MM.1S (cell line): Measurements from ENCODE around the gene TMEM30B.

Experiments
- EZH2 ChIP-seq: fragments of 300-600 bp; sonication (generic); optimal IDR thresholded peaks from 2 replicates; pipeline ENCODE3; 2017; ENCODE audit warnings: low read depth, mild to moderate bottlenecking, antibody characterized with exemption, low read length, mixed read lengths
- EZH2phosphoT487 ChIP-seq: fragments of 300-600 bp; sonication (generic); IDR thresholded peaks from 2 replicates; pipeline ENCODE4 v1.6.1; 2018; ENCODE audit warnings: antibody characterized with exemption, low read length
- TF ChIP-seq, protein P1 (sequence below): fragments of 300-600 bp; sonication (generic); IDR thresholded peaks from 2 replicates; pipeline ENCODE4 v1.5.1; 2016; ENCODE audit warnings: antibody characterized with exemption, low read length, mixed read lengths

DNA sequence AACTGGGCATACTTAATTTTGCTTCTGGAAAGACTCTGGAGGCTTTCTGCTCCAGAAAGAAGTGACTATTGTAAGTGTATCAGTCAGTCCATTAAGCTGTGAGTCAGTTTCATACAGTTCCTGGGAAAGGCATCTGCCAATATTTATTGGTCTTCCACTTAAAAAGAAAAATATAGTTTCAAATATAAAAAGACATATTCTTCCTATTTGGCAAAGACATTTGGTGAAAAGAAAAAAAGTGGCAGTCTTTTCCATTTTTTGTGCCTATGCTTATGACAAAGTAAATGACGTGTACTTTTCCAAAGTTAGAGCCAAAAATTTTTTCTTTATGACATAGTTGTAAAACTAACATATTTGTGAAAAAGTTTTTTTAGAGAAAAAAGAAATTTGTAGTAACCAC is 12.3 kb downstream of the TMEM30B start:
- TF ChIP-seq, protein P1, sequence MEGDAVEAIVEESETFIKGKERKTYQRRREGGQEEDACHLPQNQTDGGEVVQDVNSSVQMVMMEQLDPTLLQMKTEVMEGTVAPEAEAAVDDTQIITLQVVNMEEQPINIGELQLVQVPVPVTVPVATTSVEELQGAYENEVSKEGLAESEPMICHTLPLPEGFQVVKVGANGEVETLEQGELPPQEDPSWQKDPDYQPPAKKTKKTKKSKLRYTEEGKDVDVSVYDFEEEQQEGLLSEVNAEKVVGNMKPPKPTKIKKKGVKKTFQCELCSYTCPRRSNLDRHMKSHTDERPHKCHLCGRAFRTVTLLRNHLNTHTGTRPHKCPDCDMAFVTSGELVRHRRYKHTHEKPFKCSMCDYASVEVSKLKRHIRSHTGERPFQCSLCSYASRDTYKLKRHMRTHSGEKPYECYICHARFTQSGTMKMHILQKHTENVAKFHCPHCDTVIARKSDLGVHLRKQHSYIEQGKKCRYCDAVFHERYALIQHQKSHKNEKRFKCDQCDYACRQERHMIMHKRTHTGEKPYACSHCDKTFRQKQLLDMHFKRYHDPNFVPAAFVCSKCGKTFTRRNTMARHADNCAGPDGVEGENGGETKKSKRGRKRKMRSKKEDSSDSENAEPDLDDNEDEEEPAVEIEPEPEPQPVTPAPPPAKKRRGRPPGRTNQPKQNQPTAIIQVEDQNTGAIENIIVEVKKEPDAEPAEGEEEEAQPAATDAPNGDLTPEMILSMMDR: no peak
- TF ChIP-seq EZH2phosphoT487 (no peak), EZH2 (no peak)
